Activated CD4-positive, alpha-beta memory T cell treated with anti-CD3 and anti-CD28 coated beads for 36 hours (primary cell): ENCODE measurements around the gene OR2T27. TPM values are rescaled to one million over a fixed set of nuclear protein-coding genes. Genes with fewer than 3 reads are reported as not detected.
"Not testable (repeated sequence)": the region's sequence is repeated elsewhere in the genome, so short reads cannot be mapped to it uniquely, and the experiment has no call there.

Source experiments
- CTCF ChIA-PET: fragments of 350-600 bp; sonication (Branson Sonifier 250); formaldehyde crosslinking; loops from one replicate; lab custom pipeline; 2021; ENCODE audit warnings: antibody characterized with exemption, inconsistent platforms; lab: Charles Lee
- POLR2A ChIA-PET: fragments of 350-600 bp; sonication (Branson Sonifier 250); formaldehyde crosslinking; loops from one replicate; lab custom pipeline; 2021; ENCODE audit warnings: antibody characterized with exemption; lab: Charles Lee
- DNase-seq: peaks from one replicate; pipeline ENCODE4 v3.0.0-alpha.2; 2020
- H3K27ac Mint-ChIP-seq: one replicate; pipeline ENCODE4 v1.8.0; 2021; ENCODE audit warnings: mixed read lengths
- H3K27me3 Mint-ChIP-seq: one replicate; pipeline ENCODE4 v1.8.0; 2021; ENCODE audit warnings: mixed read lengths
- H3K36me3 Mint-ChIP-seq: one replicate; pipeline ENCODE4 v1.8.0; 2021; ENCODE audit warnings: mixed read lengths
- H3K4me1 Mint-ChIP-seq: one replicate; pipeline ENCODE4 v1.8.0; 2021; ENCODE audit warnings: low read depth, mixed read lengths
- H3K4me3 Mint-ChIP-seq: one replicate; pipeline ENCODE4 v1.8.0; 2021; ENCODE audit warnings: mild to moderate bottlenecking, mixed read lengths
- H3K9me3 Mint-ChIP-seq: one replicate; pipeline ENCODE4 v1.8.0; 2021; ENCODE audit warnings: mixed read lengths
- intact Hi-C: fragments of 100-400 bp; cut with micrococcal nuclease; formaldehyde crosslinking; loops from one replicate; pipeline ENCODE4 v1.15.1; 2023
- total RNA-seq, 2 experiments: library from RNA; stranded (reverse); gene quantifications; one replicate each; pipeline ENCODE4 v1.2.3, GENCODE V29; 2021

The OR2T27 gene, protein sequence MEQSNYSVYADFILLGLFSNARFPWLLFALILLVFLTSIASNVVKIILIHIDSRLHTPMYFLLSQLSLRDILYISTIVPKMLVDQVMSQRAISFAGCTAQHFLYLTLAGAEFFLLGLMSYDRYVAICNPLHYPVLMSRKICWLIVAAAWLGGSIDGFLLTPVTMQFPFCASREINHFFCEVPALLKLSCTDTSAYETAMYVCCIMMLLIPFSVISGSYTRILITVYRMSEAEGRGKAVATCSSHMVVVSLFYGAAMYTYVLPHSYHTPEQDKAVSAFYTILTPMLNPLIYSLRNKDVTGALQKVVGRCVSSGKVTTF
- total RNA-seq: not detected

DNA sequence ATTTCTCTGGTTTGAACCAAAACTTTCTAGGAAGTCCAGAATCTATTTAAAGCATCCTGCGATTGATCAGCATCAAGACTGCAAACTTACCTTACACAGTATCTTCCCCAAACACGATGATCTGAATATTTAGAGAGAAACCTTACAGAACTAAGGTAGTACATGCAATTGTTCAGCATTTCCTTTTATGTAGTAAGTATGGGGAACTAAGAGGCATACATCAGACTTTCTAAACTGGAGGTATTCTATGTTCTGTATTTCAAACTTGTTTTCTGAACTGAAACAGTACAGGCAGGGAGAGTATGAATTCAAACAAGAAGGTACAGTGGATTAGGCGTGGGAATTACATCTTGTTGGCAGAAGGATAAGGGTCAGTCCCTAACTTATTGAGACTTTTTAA, at the start of gene OR2T27:
Gene OR2T27, minus strand, starts transcription at position 175 of the 400 bp plus-strand sequence. CDS start 4,644 bp downstream, outside the sequence.
- intact Hi-C loops, POLR2A ChIA-PET, H3K4me1 Mint-ChIP-seq, H3K27ac Mint-ChIP-seq, DNase-seq, H3K9me3 Mint-ChIP-seq, CTCF ChIA-PET, H3K36me3 Mint-ChIP-seq, H3K27me3 Mint-ChIP-seq, H3K4me3 Mint-ChIP-seq: not testable (repeated sequence)

DNA sequence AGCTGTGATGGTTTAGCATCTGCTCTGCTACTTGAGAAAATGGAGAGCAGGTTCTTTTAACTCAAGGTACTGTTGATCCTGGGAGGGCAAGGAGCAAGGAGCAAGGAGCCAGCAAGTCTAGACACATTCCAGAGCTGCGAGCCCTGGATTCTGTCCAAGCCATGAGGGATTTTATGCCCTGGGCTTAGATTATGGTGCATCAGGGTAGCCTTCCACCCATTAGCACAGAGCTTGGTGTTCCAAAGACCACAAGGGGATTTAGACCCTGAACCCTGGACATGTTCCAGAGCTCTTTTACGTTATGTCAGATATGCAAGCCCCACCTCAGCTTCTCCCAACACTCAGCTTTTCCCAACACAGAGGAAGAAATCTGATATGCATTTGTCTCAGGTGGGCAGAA, 49.3 kb upstream of the OR2T27 start:
- DNase-seq: no peak
- Mint-ChIP-seq H3K27me3 (peaks cover 19% of the 10 kb centered on the region), H3K9me3 (no peaks in the 10 kb centered on the region), H3K27ac (no peak overlapping the region), H3K4me1 (no peaks in the 10 kb centered on the region), H3K36me3 (no peaks in the 10 kb centered on the region), H3K4me3 (no peak overlapping the region)
- intact Hi-C loops: no loop called here
- CTCF ChIA-PET: no interaction called here
- POLR2A ChIA-PET: no interaction called here

DNA sequence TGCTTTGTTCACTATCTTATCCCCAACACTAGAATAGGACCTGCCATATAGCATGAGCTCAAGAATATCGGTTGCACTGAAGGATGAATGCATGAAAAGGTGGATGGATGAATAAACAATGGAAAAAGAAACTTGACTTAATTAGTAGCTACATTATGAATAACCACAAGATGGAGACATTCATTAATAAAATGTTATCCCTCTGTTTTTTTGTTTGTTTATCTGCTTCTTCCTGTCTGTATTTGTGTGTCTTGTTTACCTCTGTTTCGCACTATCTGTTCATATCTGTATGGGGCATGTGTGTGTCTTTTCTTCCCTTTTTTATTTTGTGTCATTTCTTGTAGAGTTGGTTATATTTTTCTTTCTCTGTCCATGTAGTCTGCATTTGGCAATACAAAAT, 48.3 kb upstream of the OR2T27 start:
- peaks cover 15% of the 10 kb centered on the region for H3K27me3 Mint-ChIP-seq
- no peaks in the 10 kb centered on the region for H3K9me3 Mint-ChIP-seq
- H3K4me3 Mint-ChIP-seq: no peak overlapping the region
- intact Hi-C loops: no loop called here
- no peak for DNase-seq
- CTCF ChIA-PET: no interaction called here
- no peaks in the 10 kb centered on the region for H3K36me3 Mint-ChIP-seq
- H3K4me1 Mint-ChIP-seq: no peaks in the 10 kb centered on the region
- POLR2A ChIA-PET: no interaction called here
- no peak overlapping the region for H3K27ac Mint-ChIP-seq

DNA sequence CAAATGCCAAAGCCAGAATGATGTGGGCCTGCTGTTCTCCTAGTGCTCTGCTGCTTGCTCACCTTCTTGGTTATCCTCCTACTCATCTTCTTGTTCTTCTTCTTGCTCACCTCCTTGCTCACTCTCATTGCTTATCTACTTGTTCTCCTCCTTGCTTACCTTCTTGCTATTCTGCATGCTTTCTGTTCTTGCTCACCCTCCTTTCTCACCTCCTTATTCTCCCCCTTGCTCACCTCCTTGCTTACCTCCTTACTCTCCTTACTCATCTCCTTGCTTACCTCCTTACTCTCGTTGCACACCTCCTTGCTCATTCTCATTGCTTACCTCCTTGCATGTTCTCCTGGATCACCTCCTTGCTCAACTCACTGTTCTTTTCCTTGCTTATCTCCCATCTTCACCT, 47.4 kb upstream of the OR2T27 start, which contains the start of gene OR14I1:
Gene OR14I1, minus strand, starts transcription at position 53 of the 400 bp plus-strand sequence.
- Mint-ChIP-seq H3K27ac (no peak within 1 kb of the TSS), H3K9me3 (no peaks in the 10 kb centered on the region), H3K36me3 (no peaks in the 10 kb centered on the region), H3K27me3 (peaks cover 7% of the 10 kb centered on the region), H3K4me3 (no peak within 1 kb of the TSS), H3K4me1 (no peaks in the 10 kb centered on the region)
- ChIA-PET POLR2A (no interaction called here), CTCF (no interaction called here)
- no peak for DNase-seq
- intact Hi-C loops: no loop called here

DNA sequence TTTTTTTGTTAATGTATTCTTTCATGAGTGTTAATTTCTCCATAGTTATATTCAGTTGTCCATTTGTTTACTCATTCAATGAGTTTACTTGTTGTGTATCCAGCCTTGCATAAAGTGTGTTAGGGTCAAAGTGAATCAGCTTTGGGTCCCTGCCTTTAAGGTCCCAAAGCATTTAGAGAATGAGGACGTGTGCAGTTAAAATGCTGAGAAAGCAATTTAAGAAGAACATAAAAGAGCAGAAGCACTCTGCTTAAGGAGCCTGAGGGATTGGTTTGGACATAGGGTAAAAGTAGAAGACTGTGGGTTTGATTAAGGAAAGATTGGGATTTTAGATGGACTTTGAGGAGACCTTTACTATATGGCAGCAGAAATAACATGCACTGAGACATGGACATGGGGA, 43.8 kb upstream of the OR2T27 start:
- no peaks in the 10 kb centered on the region for H3K36me3 Mint-ChIP-seq
- H3K27me3 Mint-ChIP-seq: peaks cover 3% of the 10 kb centered on the region
- H3K4me1 Mint-ChIP-seq: no peaks in the 10 kb centered on the region
- ChIA-PET CTCF (no interaction called here), POLR2A (no interaction called here)
- intact Hi-C loops: no loop called here
- H3K27ac Mint-ChIP-seq: no peak overlapping the region
- DNase-seq: no peak
- no peak overlapping the region for H3K4me3 Mint-ChIP-seq
- H3K9me3 Mint-ChIP-seq: no peaks in the 10 kb centered on the region

DNA sequence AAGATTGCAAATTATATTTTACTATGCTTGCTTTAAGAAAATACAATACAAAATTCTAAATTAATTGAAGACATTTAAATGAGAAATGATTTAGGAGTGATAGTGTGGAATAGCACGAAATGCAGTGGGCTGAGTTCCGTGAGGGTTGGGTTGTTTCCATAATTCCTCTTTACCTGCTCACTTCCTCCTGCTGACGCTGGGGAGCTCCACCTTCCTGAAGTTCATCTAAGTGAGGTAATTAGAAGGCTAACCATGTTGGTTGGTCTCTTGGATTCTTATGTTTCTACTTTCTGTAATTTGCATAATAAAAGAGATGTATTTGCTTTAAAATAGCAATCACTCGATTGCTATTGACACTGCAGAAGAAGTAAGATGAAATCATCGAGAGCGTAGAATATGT, 42.6 kb upstream of the OR2T27 start:
- H3K27me3 Mint-ChIP-seq: peaks cover 3% of the 10 kb centered on the region
- intact Hi-C loops: no loop called here
- H3K36me3 Mint-ChIP-seq: no peaks in the 10 kb centered on the region
- ChIA-PET CTCF (interaction anchor here (1.3 kb wide), 1 partner anchor 80 kb away, joined by 3 read pairs; no protein-coding TSS in a partner anchor), POLR2A (no interaction called here)
- H3K4me1 Mint-ChIP-seq: no peaks in the 10 kb centered on the region
- H3K27ac Mint-ChIP-seq: no peak overlapping the region
- no peaks in the 10 kb centered on the region for H3K9me3 Mint-ChIP-seq
- DNase-seq: no peak
- no peak overlapping the region for H3K4me3 Mint-ChIP-seq

DNA sequence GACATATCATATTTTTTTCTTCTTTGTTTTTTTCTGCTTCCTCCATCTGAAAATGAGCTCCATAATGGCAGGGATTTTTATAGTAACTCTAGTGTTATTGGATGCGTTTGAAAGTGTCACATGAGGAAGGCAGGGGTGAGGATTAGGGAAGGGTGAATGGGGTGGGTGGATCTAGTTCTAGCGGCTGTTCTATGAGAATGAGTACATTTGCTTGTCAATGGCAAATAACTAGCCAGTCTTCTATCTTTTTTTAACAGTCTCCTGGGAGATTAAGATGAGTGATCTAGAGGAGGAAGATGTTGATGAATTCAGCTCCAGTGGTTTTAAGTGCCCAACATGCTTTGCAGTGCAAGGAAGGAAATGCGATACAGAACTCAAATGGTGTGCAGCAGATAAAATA, 41.4 kb upstream of the OR2T27 start:
- Mint-ChIP-seq H3K4me3 (no peak overlapping the region), H3K9me3 (no peaks in the 10 kb centered on the region), H3K36me3 (no peaks in the 10 kb centered on the region), H3K27ac (no peak overlapping the region), H3K4me1 (no peaks in the 10 kb centered on the region), H3K27me3 (peaks cover 5% of the 10 kb centered on the region)
- POLR2A ChIA-PET: no interaction called here
- no peak for DNase-seq
- intact Hi-C loops: loop anchor here (1.0 kb wide), 1 partner anchor 111 kb away; no protein-coding TSS in a partner anchor
- CTCF ChIA-PET: interaction anchor here (0.8 to 1.3 kb wide), 2 partner anchors 11 to 79 kb away, joined by 3 to 4 read pairs; no protein-coding TSS in a partner anchor

DNA sequence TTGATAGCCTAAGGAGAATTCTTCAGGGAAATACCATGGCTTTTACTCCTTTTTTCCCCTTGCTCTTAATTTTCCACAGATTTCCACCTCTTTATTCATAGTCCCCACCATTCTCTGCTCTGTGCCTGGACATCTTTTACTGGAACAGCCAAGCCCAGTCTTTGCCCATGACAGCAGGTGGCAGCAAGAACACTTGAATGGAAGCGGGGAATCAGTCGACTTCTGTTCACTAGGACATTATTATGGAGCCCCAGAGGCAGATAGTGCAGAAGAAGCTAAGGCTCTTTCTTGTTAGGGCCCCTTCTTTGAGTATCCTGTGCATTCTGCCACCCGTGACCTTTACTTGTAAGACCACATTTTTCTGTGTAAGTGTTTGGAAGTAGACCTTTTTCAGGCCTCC, 40.9 kb upstream of the OR2T27 start:
- ChIA-PET CTCF (interaction anchor here (0.8 kb wide), 1 partner anchor 10 kb away, joined by 4 read pairs; no protein-coding TSS in a partner anchor), POLR2A (no interaction called here)
- intact Hi-C loops: loop anchor here (1.0 kb wide), 1 partner anchor 111 kb away; no protein-coding TSS in a partner anchor
- Mint-ChIP-seq H3K4me3 (no peak overlapping the region), H3K27me3 (peaks cover 6% of the 10 kb centered on the region), H3K27ac (no peak overlapping the region), H3K9me3 (no peaks in the 10 kb centered on the region), H3K36me3 (no peaks in the 10 kb centered on the region), H3K4me1 (no peaks in the 10 kb centered on the region)
- peak; percentile 28 for DNase-seq

DNA sequence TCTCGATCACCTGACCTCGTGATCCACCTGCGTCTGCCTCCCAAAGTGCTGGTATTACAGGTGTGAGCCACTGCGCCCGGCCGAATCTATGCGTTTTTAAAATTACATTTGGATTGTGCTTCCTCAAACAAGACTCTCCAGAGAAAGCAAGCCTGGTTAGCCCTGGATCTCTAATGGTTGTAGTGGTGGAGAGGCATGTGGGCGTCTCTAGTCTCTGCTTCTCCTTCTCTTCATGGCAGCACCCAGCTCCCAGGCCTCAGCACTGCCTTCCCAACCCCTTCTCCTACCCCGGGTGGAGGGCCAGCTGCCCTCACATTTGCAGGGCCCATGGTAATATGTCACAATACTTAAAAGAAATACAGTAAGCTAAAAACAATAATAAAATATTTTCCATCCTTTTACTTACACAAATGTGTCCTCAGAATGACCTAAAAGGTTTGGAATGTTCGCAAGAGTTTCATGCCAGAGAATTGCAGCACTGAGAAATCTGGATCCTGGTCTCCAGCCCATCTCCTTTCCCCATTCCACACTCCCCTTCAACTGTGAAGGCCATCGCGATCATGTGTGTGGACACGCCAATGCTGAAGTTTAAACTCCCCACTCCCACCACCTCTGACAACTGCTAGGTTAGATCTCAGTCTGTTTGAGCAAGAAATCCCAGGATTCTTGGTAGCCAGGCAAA, 40.3 kb upstream of the OR2T27 start:
- CTCF ChIA-PET: no interaction called here
- intact Hi-C loops: loop anchor here (1.0 kb wide), 1 partner anchor 112 kb away; no protein-coding TSS in a partner anchor
- no peaks in the 10 kb centered on the region for H3K4me1 Mint-ChIP-seq
- peaks cover 7% of the 10 kb centered on the region for H3K27me3 Mint-ChIP-seq
- no peak for DNase-seq
- POLR2A ChIA-PET: no interaction called here
- H3K36me3 Mint-ChIP-seq: no peaks in the 10 kb centered on the region
- peaks cover 2% of the 10 kb centered on the region for H3K9me3 Mint-ChIP-seq
- no peak overlapping the region for H3K27ac Mint-ChIP-seq
- no peak overlapping the region for H3K4me3 Mint-ChIP-seq

DNA sequence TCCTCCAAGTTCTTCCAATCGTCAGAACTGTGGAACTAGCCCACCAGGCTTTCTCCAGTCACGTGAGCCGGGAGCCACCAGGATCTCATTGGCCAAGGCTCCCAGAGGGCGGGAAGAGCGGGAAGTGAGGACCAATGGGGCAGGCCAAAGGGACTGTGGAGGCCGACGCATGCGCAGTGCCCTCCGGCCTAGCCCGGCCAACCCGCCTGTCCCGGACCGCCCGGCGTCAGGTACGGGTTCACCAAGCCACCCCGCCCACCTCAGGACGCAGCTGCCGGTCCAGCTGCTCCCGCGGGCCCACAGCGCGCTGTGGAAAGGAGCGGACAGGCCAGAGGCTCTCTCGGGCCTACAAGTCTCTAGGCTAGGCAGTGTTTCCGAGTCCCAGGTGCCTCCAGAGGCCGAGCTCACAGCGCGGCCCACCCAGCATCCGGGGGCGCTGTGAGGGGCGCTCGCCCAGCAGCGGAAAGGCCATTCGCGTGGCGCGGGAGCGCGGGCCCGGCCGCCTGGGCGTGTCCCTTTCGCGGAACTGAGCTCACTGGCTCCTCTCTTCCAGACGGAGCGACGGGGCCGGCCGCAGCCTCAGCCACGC, 36.3 kb upstream of the OR2T27 start:
- intact Hi-C loops: no loop called here
- H3K4me3 Mint-ChIP-seq: no peak overlapping the region
- H3K9me3 Mint-ChIP-seq: peaks cover 8% of the 10 kb centered on the region
- H3K36me3 Mint-ChIP-seq: no peaks in the 10 kb centered on the region
- POLR2A ChIA-PET: no interaction called here
- no peak overlapping the region for H3K27ac Mint-ChIP-seq
- peaks cover 3% of the 10 kb centered on the region for H3K4me1 Mint-ChIP-seq
- no peak for DNase-seq
- CTCF ChIA-PET: no interaction called here
- peaks cover 4% of the 10 kb centered on the region for H3K27me3 Mint-ChIP-seq

DNA sequence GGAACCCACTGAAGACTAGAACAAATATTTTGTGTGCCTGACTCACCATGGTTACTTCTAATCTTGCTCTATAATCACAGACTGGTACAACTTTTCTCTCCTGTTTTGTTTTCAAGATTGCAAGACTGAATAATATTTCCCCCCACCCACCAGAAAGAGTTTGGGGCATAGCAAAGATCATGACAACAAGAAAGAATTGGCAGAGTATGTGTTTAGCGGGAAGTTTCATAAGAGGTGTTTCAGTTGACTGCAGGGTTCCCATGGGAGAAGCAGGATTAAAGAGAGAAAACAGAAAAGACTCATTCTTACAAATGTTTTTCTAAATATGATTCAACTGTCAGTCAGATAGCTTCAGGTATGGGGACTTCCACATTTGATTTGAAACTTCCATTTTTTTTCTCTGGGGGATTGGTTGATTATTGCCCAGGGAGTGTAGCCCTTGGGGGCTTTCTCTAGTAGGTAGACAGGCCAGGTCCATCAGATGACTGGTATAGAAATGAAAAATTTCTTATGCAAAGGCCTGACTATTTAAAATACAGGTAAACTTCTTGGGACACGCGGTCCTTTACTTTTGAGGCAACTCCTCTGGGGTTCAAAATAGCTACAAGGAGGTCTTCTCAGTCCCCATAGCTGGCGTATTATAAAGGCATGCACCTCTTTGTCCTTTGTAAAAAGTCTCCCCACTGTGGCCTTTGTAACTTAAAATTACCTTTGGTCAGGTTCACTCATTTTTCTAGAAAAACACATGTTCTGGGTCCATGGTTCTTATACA, 33.4 kb upstream of the OR2T27 start:
- Mint-ChIP-seq H3K36me3 (no peaks in the 10 kb centered on the region), H3K4me1 (peaks cover 3% of the 10 kb centered on the region), H3K9me3 (peaks cover 8% of the 10 kb centered on the region), H3K27ac (no peak overlapping the region), H3K4me3 (no peak overlapping the region), H3K27me3 (peaks cover 5% of the 10 kb centered on the region)
- DNase-seq: no peak
- ChIA-PET POLR2A (no interaction called here), CTCF (no interaction called here)
- intact Hi-C loops: no loop called here
